Spleen (tissue), 7 donors: ENCODE data around the gene SLC27A1.
"Not testable (repeated sequence)": the region's sequence is repeated elsewhere in the genome, so short reads cannot be mapped to it uniquely, and the experiment has no call there.

ENCODE experiments used
- POLR2A ChIP-seq, 3 donors: fragments of 450-650 bp; IDR thresholded peaks; one replicate each; pipeline ENCODE4 v1.5.1; 2017; ENCODE audit warnings: antibody characterized with exemption in 3 of 3, mild to moderate bottlenecking in 1 of 3
- POLR2AphosphoS5 ChIP-seq, 3 donors: sonication (generic); formaldehyde crosslinking; IDR thresholded peaks; one replicate each; pipeline ENCODE4 v1.5.1; 2017; ENCODE audit warnings: antibody characterized with exemption in 3 of 3
- TF ChIP-seq, protein P1 (sequence below), 11 experiments: fragments of 200-600 bp in 7 of 11; fragments of 450-650 bp in 4 of 11; sonication (generic) in 4 of 11; IDR thresholded peaks in 8 of 11; conservative IDR thresholded peaks in 3 of 11; 1 replicate in 7 of 11; 2 replicates in 4 of 11; pipeline versions ENCODE4 v1.4.0 to v1.8.0; 2016 to 2021; ENCODE audit warnings: antibody characterized with exemption in 11 of 11, inconsistent platforms in 4 of 11, mild to moderate bottlenecking in 1 of 11
- donor health status: DM: no; HTN: no; CAD: no; lungs with moderate emphysema.
- donor health status: DM: no; HTN: no; CAD: no.
- donor health status: DM: no; HTN: no; CAD: no.

DNA sequence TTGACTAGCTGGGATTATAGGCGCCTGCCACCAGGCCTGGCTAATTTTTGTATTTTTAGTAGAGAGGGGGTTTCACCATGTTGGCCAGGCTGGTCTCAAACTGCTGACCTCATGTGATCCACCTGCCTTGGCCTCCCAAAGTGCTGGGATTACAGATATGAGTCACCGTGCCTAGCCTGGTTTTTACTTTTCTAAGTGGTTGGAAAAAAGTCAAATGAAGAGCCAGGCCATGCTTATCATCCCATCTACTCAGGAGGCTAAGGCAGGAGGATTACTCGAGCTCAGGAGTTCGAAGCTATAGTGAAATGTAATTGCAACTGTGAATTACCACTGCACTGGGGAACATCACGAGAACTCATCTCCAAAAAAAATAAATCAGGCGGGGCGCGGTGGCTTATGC is 48.3 kb downstream of the SLC27A1 start:
- TF ChIP-seq, protein P1, sequence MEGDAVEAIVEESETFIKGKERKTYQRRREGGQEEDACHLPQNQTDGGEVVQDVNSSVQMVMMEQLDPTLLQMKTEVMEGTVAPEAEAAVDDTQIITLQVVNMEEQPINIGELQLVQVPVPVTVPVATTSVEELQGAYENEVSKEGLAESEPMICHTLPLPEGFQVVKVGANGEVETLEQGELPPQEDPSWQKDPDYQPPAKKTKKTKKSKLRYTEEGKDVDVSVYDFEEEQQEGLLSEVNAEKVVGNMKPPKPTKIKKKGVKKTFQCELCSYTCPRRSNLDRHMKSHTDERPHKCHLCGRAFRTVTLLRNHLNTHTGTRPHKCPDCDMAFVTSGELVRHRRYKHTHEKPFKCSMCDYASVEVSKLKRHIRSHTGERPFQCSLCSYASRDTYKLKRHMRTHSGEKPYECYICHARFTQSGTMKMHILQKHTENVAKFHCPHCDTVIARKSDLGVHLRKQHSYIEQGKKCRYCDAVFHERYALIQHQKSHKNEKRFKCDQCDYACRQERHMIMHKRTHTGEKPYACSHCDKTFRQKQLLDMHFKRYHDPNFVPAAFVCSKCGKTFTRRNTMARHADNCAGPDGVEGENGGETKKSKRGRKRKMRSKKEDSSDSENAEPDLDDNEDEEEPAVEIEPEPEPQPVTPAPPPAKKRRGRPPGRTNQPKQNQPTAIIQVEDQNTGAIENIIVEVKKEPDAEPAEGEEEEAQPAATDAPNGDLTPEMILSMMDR (IDR thresholded peaks at IDR 0.05 in 8 of 11, conservative IDR thresholded peaks at IDR 0.05 in 3 of 11): not testable (repeated sequence)
- not testable (repeated sequence) for TF ChIP-seq POLR2AphosphoS5, POLR2A (IDR thresholded peaks at IDR 0.05)
